GM18517 (cell line): ENCODE data around the gene FAM177B.

Experiments
- ATAC-seq: cut with Tn5 transposase; IDR thresholded peaks from one replicate; pipeline ENCODE4 v1.9.1; 2021; ENCODE audit warnings: mild to moderate bottlenecking, moderate library complexity; ENCODE audit not compliant: unreplicated experiment

Gene FAM177B

GRCh38 chr1:222736972-222737371 is at the start of gene FAM177B:
Gene FAM177B, plus strand, starts transcription at chr1:222737202. Its CDS starts 9,344 bp downstream, at chr1:222746546.
- ATAC-seq: no peak

- no peak for ATAC-seq
Observed at GRCh38 chr1:222691016-222691415, 46.0 kb upstream of the FAM177B start.

GRCh38 chr1:222694927-222695326 is 42.1 kb upstream of the FAM177B start:
- ATAC-seq: no peak

- ATAC-seq: no peak
Observed at GRCh38 chr1:222696741-222697140, 40.3 kb upstream of the FAM177B start.

GRCh38 chr1:222697203-222697602 is 39.8 kb upstream of the FAM177B start:
- ATAC-seq: no peak

GRCh38 chr1:222697826-222698225 is 39.2 kb upstream of the FAM177B start:
- no peak for ATAC-seq

- ATAC-seq: no peak
Observed at GRCh38 chr1:222702210-222702609, 34.8 kb upstream of the FAM177B start.

- no peak for ATAC-seq
Observed at GRCh38 chr1:222704260-222704659, 32.7 kb upstream of the FAM177B start.

GRCh38 chr1:222706815-222707214 is 30.2 kb upstream of the FAM177B start:
- no peak for ATAC-seq

- ATAC-seq: no peak
Observed at GRCh38 chr1:222709700-222710153, 27.3 kb upstream of the FAM177B start.

GRCh38 chr1:222711319-222712252 is 25.4 kb upstream of the FAM177B start:
- peak; percentile 44 for ATAC-seq

GRCh38 chr1:222712253-222713090 is 24.5 kb upstream of the FAM177B start, which contains the start of the genes AIDA and BROX:
Gene AIDA, minus strand, starts transcription at chr1:222712491. Its CDS starts 174 bp downstream, at chr1:222712317.
Gene BROX, plus strand, starts transcription at chr1:222712564. Its CDS starts 3,136 bp downstream, at chr1:222715700.
- peak; percentile 70 for ATAC-seq

GRCh38 chr1:222713091-222713961 is 23.7 kb upstream of the FAM177B start:
- ATAC-seq: peak; percentile 62

- ATAC-seq: no peak
Observed at GRCh38 chr1:222716393-222716792, 20.6 kb upstream of the FAM177B start.

GRCh38 chr1:222728746-222729145 is 8.3 kb upstream of the FAM177B start:
- no peak for ATAC-seq

- ATAC-seq: no peak
Observed at GRCh38 chr1:222730866-222731265, 6.1 kb upstream of the FAM177B start.

- ATAC-seq: peak; percentile 98
Observed at GRCh38 chr1:222732216-222733159, 4.5 kb upstream of the FAM177B start.

- ATAC-seq: no peak
Observed at GRCh38 chr1:222734740-222735139, 2.3 kb upstream of the FAM177B start.

- no peak for ATAC-seq
Observed at GRCh38 chr1:222736470-222736869, 532 bp upstream of the FAM177B start.
